Left ventricle myocardium inferior (tissue), 1 donor: Measurements from ENCODE around the gene RPAP2. TPM values are rescaled to one million over a fixed set of nuclear protein-coding genes. Genes with fewer than 3 reads are reported as not detected.

ENCODE experiments used
- DNase-seq: peaks from one replicate; pipeline ENCODE4 v3.0.0-alpha.2; 2020
- H3K27ac ChIP-seq: fragments of 200-600 bp; replicated peaks from 2 replicates; pipeline ENCODE4 v1.8.0; 2021
- H3K27me3 ChIP-seq: fragments of 200-600 bp; 2 replicates; pipeline ENCODE4 v1.8.0; 2021; ENCODE audit warnings: low read depth
- H3K36me3 ChIP-seq: fragments of 200-600 bp; 2 replicates; pipeline ENCODE4 v1.8.0; 2021
- H3K4me1 ChIP-seq: fragments of 200-600 bp; 2 replicates; pipeline ENCODE4 v1.8.0; 2021
- H3K4me3 ChIP-seq: fragments of 200-600 bp; 2 replicates; pipeline ENCODE4 v1.8.0; 2021; ENCODE audit warnings: mild to moderate bottlenecking, moderate library complexity
- H3K9me3 ChIP-seq: fragments of 200-600 bp; replicated peaks from 2 replicates; pipeline ENCODE4 v1.8.0; 2021
- intact Hi-C: fragments of 100-400 bp; cut with micrococcal nuclease; formaldehyde crosslinking; loops from one replicate; pipeline ENCODE4 v1.11.0; 2022
- total RNA-seq: library from RNA; stranded (reverse); fragmentation: NEBNext Ultra II Directional; extraction: Animal tissue kit (Norgen Biotek cat#: 25700); gene quantifications from one replicate; pipeline ENCODE4 v1.2.1, GENCODE V29; 2021
- TF ChIP-seq, protein P1 (sequence below): fragments of 200-600 bp; IDR thresholded peaks from 2 replicates; pipeline ENCODE4 v1.8.0; 2021; ENCODE audit warnings: antibody characterized with exemption, mild to moderate bottlenecking, borderline replicate concordance
- donor health status: DM: no; HTN: yes; CAD: no; lungs with severe emphysema.

Gene RPAP2
- total RNA-seq, 1 donor from 2014 or later, result 25.3 TPM

DNA sequence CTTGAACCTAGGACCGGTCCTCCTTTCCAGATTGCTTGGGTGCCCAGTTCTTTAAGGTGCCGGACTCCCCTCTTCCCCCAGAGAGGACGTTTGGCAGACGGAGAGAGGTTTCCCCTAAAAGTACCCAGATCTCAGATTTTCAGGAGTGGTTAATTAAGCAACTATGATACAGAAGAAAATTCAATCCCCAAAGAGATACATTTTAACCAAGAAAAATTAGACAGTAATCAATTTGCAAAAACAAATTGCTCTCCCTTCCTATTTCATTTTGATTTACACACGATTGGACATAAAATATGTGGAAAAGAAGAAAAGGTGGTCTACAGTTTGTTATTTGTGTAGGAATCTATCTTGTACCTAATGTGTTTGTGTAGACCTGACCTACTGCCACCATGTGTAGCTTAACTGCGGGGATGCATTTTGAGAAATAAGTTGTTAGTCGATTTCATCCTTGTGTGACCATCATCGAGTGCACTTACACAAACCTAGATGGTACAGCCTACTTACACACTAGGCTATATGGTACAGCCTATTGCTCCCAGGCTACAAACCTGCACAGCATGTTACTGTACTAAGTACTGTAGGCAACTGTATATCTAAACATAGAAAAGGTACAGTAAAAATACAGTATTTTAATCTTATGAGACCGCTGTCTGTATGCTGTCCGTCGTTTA is 755 bp downstream of the RPAP2 start:
- Histone ChIP-seq H3K4me1 (peaks cover 34% of the 10 kb centered on the region), H3K27me3 (no peaks in the 10 kb centered on the region), H3K9me3 (no peaks in the 10 kb centered on the region), H3K4me3 (peak overlapping the region; percentile 71), H3K27ac (peak overlapping the region; percentile 94), H3K36me3 (peaks cover 14% of the 10 kb centered on the region)
- intact Hi-C loops, result no loop called here
- TF ChIP-seq, protein P1, sequence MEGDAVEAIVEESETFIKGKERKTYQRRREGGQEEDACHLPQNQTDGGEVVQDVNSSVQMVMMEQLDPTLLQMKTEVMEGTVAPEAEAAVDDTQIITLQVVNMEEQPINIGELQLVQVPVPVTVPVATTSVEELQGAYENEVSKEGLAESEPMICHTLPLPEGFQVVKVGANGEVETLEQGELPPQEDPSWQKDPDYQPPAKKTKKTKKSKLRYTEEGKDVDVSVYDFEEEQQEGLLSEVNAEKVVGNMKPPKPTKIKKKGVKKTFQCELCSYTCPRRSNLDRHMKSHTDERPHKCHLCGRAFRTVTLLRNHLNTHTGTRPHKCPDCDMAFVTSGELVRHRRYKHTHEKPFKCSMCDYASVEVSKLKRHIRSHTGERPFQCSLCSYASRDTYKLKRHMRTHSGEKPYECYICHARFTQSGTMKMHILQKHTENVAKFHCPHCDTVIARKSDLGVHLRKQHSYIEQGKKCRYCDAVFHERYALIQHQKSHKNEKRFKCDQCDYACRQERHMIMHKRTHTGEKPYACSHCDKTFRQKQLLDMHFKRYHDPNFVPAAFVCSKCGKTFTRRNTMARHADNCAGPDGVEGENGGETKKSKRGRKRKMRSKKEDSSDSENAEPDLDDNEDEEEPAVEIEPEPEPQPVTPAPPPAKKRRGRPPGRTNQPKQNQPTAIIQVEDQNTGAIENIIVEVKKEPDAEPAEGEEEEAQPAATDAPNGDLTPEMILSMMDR, result no peak
- no peak for DNase-seq

DNA sequence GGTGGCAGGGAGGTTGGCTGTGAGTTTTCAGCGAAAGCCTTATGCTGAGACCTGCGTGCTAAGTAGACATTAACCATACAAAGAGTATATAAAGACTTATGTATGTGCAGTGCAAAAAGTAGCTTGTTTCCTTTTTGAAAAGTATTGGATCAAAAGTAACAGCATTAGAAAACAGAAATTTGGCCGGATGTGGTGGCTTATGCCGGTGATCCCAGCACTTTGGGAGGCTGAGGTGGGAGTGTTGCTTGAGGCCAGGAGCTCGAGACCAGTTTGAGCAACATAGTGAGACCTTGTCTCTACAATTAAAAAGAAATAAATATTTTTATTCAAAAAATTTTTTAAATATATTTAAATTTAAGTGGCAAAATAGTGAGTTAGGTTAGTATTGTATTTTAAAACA is 2.2 kb downstream of the RPAP2 start:
- H3K4me3 ChIP-seq, result no peak overlapping the region
- no peaks in the 10 kb centered on the region for H3K9me3 ChIP-seq
- peaks cover 24% of the 10 kb centered on the region for H3K36me3 ChIP-seq

GRCh38 chr1:92306020-92306419 is 7.2 kb downstream of the RPAP2 start:
- H3K27me3 ChIP-seq, result no peaks in the 10 kb centered on the region
- no peaks in the 10 kb centered on the region for H3K4me1 ChIP-seq
- no peak overlapping the region for H3K27ac ChIP-seq
- no peaks in the 10 kb centered on the region for H3K9me3 ChIP-seq
- no peak for DNase-seq
- TF ChIP-seq, protein P1, result no peak
- intact Hi-C loops, result no loop called here
- H3K36me3 ChIP-seq, result peaks cover 52% of the 10 kb centered on the region
- H3K4me3 ChIP-seq, result no peak overlapping the region

More for the DNA sequence above, 2.2 kb downstream of the RPAP2 start:
- no peak for DNase-seq
- Histone ChIP-seq H3K27ac (no peak overlapping the region), H3K27me3 (no peaks in the 10 kb centered on the region), H3K4me1 (peaks cover 29% of the 10 kb centered on the region)
- intact Hi-C loops, result no loop called here
- TF ChIP-seq, protein P1, result no peak

GRCh38 chr1:92307980-92308379 is 9.1 kb downstream of the RPAP2 start:
- TF ChIP-seq, protein P1, result no peak
- Histone ChIP-seq H3K4me3 (no peak overlapping the region), H3K27me3 (no peaks in the 10 kb centered on the region), H3K9me3 (no peaks in the 10 kb centered on the region), H3K36me3 (peaks cover 57% of the 10 kb centered on the region), H3K27ac (no peak overlapping the region), H3K4me1 (no peaks in the 10 kb centered on the region)
- intact Hi-C loops, result no loop called here
- no peak for DNase-seq

- H3K9me3 ChIP-seq, result no peaks in the 10 kb centered on the region
- H3K4me1 ChIP-seq, result no peaks in the 10 kb centered on the region
- H3K27ac ChIP-seq, result no peak overlapping the region
- TF ChIP-seq, protein P1, result peak; percentile 64
- H3K4me3 ChIP-seq, result no peak overlapping the region
- intact Hi-C loops, result loop anchor here (10.0 kb wide), 1 partner anchor 315 kb away; no protein-coding TSS in a partner anchor
- DNase-seq, result no peak
- H3K36me3 ChIP-seq, result peaks cover 49% of the 10 kb centered on the region
- no peaks in the 10 kb centered on the region for H3K27me3 ChIP-seq
Observed at GRCh38 chr1:92310185-92310597, 11.3 kb downstream of the RPAP2 start.
